HCT116 (cell line): ENCODE data around the gene MPHOSPH10. TPM values are rescaled to one million over a fixed set of nuclear protein-coding genes. Genes with fewer than 3 reads are reported as not detected.

Experiments
- ATAC-seq: fragments of 200-7000 bp; cut with Tn5 transposase; 2 replicates; pipeline ENCODE4 v1.9.1; 2020; ENCODE audit warnings: mild to moderate bottlenecking, moderate library complexity
- BruUV-seq: library from RNA; stranded (reverse); fragments of 400-500 nt; replicated peaks from 2 replicates; lab custom pipeline; 2021; lab: Mats Ljungman, UMichigan
- CTCF ChIA-PET: fragments of 300-600 bp; sonication (Branson Sonifier 250); formaldehyde crosslinking; loops from one replicate; lab custom pipeline; 2021; ENCODE audit warnings: antibody characterized with exemption; lab: Charles Lee
- POLR2A ChIA-PET: fragments of 300-600, 350-600 bp; sonication (Branson Sonifier 250); formaldehyde crosslinking; loops from one replicate; lab custom pipeline; 2021; ENCODE audit warnings: antibody characterized with exemption; lab: Charles Lee
- RAD21 ChIA-PET, 2 experiments: fragments of 300-600 bp; sonication (Branson Sonifier 250); formaldehyde crosslinking; loops; one replicate each; lab custom pipeline; 2023; ENCODE audit warnings: low total read pairs in 2 of 2; ENCODE audit not compliant: uncharacterized antibody in 2 of 2, unreplicated experiment in 2 of 2, low non-redundant PET in 1 of 2; lab: Charles Lee
- DNase-seq: peaks from one replicate; pipeline ENCODE4 v3.0.0-alpha.2; 2010; ENCODE audit warnings: low read depth, low spot score
- H2AFZ ChIP-seq: fragments of 200-600 bp; shearing (Covaris generic), sonication (generic); 2 replicates; pipeline ENCODE4 v1.6.1; 2017; ENCODE audit warnings: low read depth, mixed run types, mixed read lengths, antibody characterized with exemption, low read length; ENCODE audit not compliant: poor library complexity, severe bottlenecking
- H3K27ac ChIP-seq: 2 replicates; pipeline ENCODE4 v1.5.1; 2012; ENCODE audit warnings: low read depth, low read length
- H3K27me3 ChIP-seq: fragments of 200-600 bp; sonication (generic); 2 replicates; pipeline ENCODE4 v1.6.1; 2016; ENCODE audit warnings: mixed run types, low read length, mixed read lengths; ENCODE audit not compliant: insufficient read depth
- H3K36me3 ChIP-seq, 2 experiments: fragments of 200-500 bp in 1 of 2; fragments of 200-600 bp in 1 of 2; sonication (Bioruptor generic) in 1 of 2; sonication (generic) in 1 of 2; 2 replicates each; pipeline versions ENCODE4 v1.5.1 to v1.6.1; 2014 to 2016; ENCODE audit warnings: low read length in 2 of 2, inconsistent platforms in 1 of 2, mixed read lengths in 1 of 2, mixed run types in 1 of 2; ENCODE audit not compliant: insufficient read depth in 2 of 2, control insufficient read depth in 1 of 2
- H3K4me1 ChIP-seq, 2 experiments: fragments of 200-600 bp in 1 of 2; sonication (generic) in 1 of 2; 2 replicates each; pipeline versions ENCODE4 v1.5.1 to v1.6.1; 2012 to 2017; ENCODE audit warnings: low read length in 2 of 2, inconsistent platforms in 1 of 2, mild to moderate bottlenecking in 1 of 2, mixed read lengths in 1 of 2, mixed run types in 1 of 2, moderate library complexity in 1 of 2; ENCODE audit not compliant: insufficient read depth in 2 of 2, control insufficient read depth in 1 of 2
- H3K4me2 ChIP-seq: fragments of 200-600 bp; sonication (generic); 2 replicates; pipeline ENCODE4 v1.6.1; 2017; ENCODE audit warnings: mixed run types, low read length, mixed read lengths
- H3K4me3 ChIP-seq, 2 experiments: fragments of 200-600 bp in 1 of 2; sonication (generic) in 1 of 2; replicated peaks in 1 of 2; 2 replicates each; pipeline ENCODE4 v1.5.1; 2011 to 2016; ENCODE audit warnings: low read length in 2 of 2, control low read depth in 1 of 2, low read depth in 1 of 2, mild to moderate bottlenecking in 1 of 2, mixed read lengths in 1 of 2, mixed run types in 1 of 2
- H3K79me2 ChIP-seq: fragments of 200-600 bp; sonication (generic); 2 replicates; pipeline ENCODE4 v1.6.1; 2017; ENCODE audit warnings: mild to moderate bottlenecking, mixed run types, low read length, moderate library complexity, mixed read lengths; ENCODE audit not compliant: insufficient read depth
- H3K9ac ChIP-seq: fragments of 200-600 bp; sonication (generic); 2 replicates; pipeline ENCODE4 v1.6.1; 2016; ENCODE audit warnings: low read length, mixed read lengths
- H3K9me2 ChIP-seq: fragments of 200-600 bp; sonication (generic), shearing (Covaris generic); 2 replicates; pipeline ENCODE4 v1.6.1; 2017; ENCODE audit warnings: mixed run types, mild to moderate bottlenecking, moderate library complexity; ENCODE audit not compliant: insufficient read depth
- H3K9me3 ChIP-seq, 2 experiments: fragments of 200-500 bp in 1 of 2; fragments of 200-600 bp in 1 of 2; sonication (Bioruptor generic) in 1 of 2; sonication (generic) in 1 of 2; 2 replicates each; pipeline ENCODE4 v1.6.1; 2014 to 2017; ENCODE audit warnings: low read length in 2 of 2, mixed read lengths in 2 of 2, inconsistent platforms in 1 of 2, low read depth in 1 of 2, mild to moderate bottlenecking in 1 of 2, mixed run types in 1 of 2, moderate library complexity in 1 of 2; ENCODE audit not compliant: control insufficient read depth in 1 of 2, insufficient read depth in 1 of 2
- H4K20me1 ChIP-seq: fragments of 200-600 bp; sonication (generic), shearing (Covaris generic); 2 replicates; pipeline ENCODE4 v1.6.1; 2017; ENCODE audit warnings: mixed run types, mild to moderate bottlenecking, moderate library complexity; ENCODE audit not compliant: insufficient read depth
- CBX3 ChIP-seq: IDR thresholded peaks from 2 replicates; pipeline ENCODE4 v1.6.1; 2012; ENCODE audit warnings: low read depth
- CEBPB ChIP-seq: IDR thresholded peaks from 2 replicates; pipeline ENCODE4 v1.6.1; 2012; ENCODE audit warnings: low read depth
- CTCF ChIP-seq, 3 experiments: fragments of 200-600 bp in 1 of 3; sonication (generic) in 1 of 3; IDR thresholded peaks in 2 of 3; conservative IDR thresholded peaks in 1 of 3; 2 replicates each; pipeline ENCODE4 v1.5.1; 2012 to 2017; ENCODE audit warnings: low read depth in 2 of 3, low read length in 2 of 3, antibody characterized with exemption in 1 of 3, borderline replicate concordance in 1 of 3, control low read depth in 1 of 3, mild to moderate bottlenecking in 1 of 3, mixed read lengths in 1 of 3, mixed run types in 1 of 3, moderate library complexity in 1 of 3; ENCODE audit not compliant: insufficient read depth in 1 of 3
- EGR1 ChIP-seq: IDR thresholded peaks from 2 replicates; pipeline ENCODE4 v1.6.1; 2012; ENCODE audit warnings: low read depth
- ELF1 ChIP-seq: IDR thresholded peaks from 2 replicates; pipeline ENCODE4 v1.6.1; 2012; ENCODE audit warnings: low read depth, borderline replicate concordance
- FOSL1 ChIP-seq: IDR thresholded peaks from 2 replicates; pipeline ENCODE4 v1.6.1; 2012; ENCODE audit warnings: low read depth
- JUND ChIP-seq: IDR thresholded peaks from 2 replicates; pipeline ENCODE4 v1.6.1; 2012
- POLR2AphosphoS5 ChIP-seq: IDR thresholded peaks from 2 replicates; pipeline ENCODE4 v1.6.1; 2011; ENCODE audit warnings: mild to moderate bottlenecking, low read depth, low read length, moderate library complexity
- SIN3A ChIP-seq: IDR thresholded peaks from 2 replicates; pipeline ENCODE4 v1.6.1; 2012; ENCODE audit warnings: low read depth
- SP1 ChIP-seq: IDR thresholded peaks from 2 replicates; pipeline ENCODE4 v1.6.1; 2012; ENCODE audit warnings: low read depth
- SRF ChIP-seq: IDR thresholded peaks from 2 replicates; pipeline ENCODE4 v1.6.1; 2012; ENCODE audit warnings: low read depth
- ZBTB33 ChIP-seq: IDR thresholded peaks from 2 replicates; pipeline ENCODE4 v1.6.1; 2011; ENCODE audit warnings: mild to moderate bottlenecking, low read length, moderate library complexity; ENCODE audit not compliant: insufficient replicate concordance; ENCODE audit errors: extremely low read depth
- ZFX ChIP-seq: fragments of 450-650 bp; IDR thresholded peaks from 2 replicates; pipeline ENCODE4 v1.6.1; 2017
- intact Hi-C: fragments of 100-400 bp; cut with micrococcal nuclease; formaldehyde crosslinking; loops from 2 replicates; pipeline ENCODE4 v1.10.0; 2022
- total RNA-seq: library from RNA; stranded (reverse); gene quantifications from one replicate; pipeline ENCODE4 v1.2.1, GENCODE V29; 2021; ENCODE audit not compliant: unreplicated experiment
- TF ChIP-seq, protein P1 (sequence below): IDR thresholded peaks from 2 replicates; pipeline ENCODE4 v1.6.1; 2012
- TF ChIP-seq, protein P2 (sequence below): IDR thresholded peaks from 2 replicates; pipeline ENCODE4 v1.6.1; 2012

The MPHOSPH10 gene
- total RNA-seq, 1 experiment from 2014 or later, result 36.7 TPM

DNA sequence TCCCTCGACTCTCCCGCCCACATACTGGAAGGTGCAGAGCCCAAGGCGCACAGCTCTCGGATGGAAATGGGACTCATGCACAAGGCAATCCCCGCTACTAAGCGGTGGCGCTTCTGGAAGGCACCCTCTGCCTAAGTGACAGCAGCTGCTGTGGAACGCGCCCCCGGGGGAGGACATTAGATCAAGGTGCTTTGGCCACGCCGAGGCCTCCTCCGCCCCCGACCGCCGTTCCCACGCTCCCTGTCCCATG is 607 bp upstream of the MPHOSPH10 start:
- Histone ChIP-seq H3K36me3 (peaks cover 15 to 18% of the 10 kb centered on the region in 2 experiments), H2AFZ (peak overlapping the region; percentile 49), H3K4me3 (peak overlapping the region; percentile 83 to 97), H3K27me3 (no peaks in the 10 kb centered on the region), H3K9me2 (no peaks in the 10 kb centered on the region), H3K27ac (peak overlapping the region; percentile 72), H3K9me3 (no peaks in the 10 kb centered on the region), H4K20me1 (no peaks in the 10 kb centered on the region; the same call in 1 of the 2 replicates), H3K4me1 (peaks cover 0 to 21% of the 10 kb centered on the region in 2 experiments; a peak in 2 of 4 replicates), H3K9ac (peak overlapping the region; percentile 81), H3K4me2 (peak overlapping the region; percentile 75), H3K79me2 (peaks cover 56% of the 10 kb centered on the region)
- TF ChIP-seq SP1 (0 out of 2 replicates have a peak, but pooled peaks have one; percentile 6), ZFX (no peak)
- TF ChIP-seq, protein P1, sequence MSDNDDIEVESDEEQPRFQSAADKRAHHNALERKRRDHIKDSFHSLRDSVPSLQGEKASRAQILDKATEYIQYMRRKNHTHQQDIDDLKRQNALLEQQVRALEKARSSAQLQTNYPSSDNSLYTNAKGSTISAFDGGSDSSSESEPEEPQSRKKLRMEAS, result 0 out of 2 replicates have a peak, but pooled peaks have one; percentile 35
- intact Hi-C loops, result loop anchor here (10.0 kb wide), 1 partner anchor 225 kb away; no protein-coding TSS in a partner anchor
- POLR2A ChIA-PET, result no interaction called here
- RAD21 ChIA-PET, result no interaction called here
- CTCF ChIA-PET, result interaction anchor here (0.6 kb wide), 1 partner anchor 29 kb away, joined by 3 read pairs; no protein-coding TSS in a partner anchor
- ATAC-seq, result peak; percentile 62
- DNase-seq, result peak; percentile 22
- BruUV-seq, result no TSS peak

DNA sequence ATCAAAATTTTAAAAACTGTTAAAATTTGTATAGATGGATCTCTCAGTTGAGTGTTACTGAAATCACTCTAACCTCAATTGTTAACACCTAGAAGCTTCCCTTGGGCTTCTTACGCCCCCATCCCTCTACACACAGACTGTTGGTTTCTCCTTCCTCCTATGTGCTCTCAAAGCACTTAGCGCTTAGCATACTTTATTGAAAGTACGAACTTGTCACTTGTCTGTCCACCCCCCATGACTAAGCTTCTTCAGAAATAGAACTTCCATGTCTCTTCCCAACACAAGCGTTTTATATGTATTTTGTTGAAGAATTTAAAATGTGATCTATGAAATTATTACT is 441 bp downstream of the MPHOSPH10 start:
- ATAC-seq, result no peak
- Histone ChIP-seq H3K4me3 (peak overlapping the region; percentile 83 to 97), H3K9me3 (no peaks in the 10 kb centered on the region), H3K79me2 (peaks cover 57% of the 10 kb centered on the region), H3K4me2 (peak overlapping the region; percentile 75), H3K9ac (peak overlapping the region; percentile 81), H4K20me1 (no peaks in the 10 kb centered on the region; the same call in 1 of the 2 replicates), H3K27me3 (no peaks in the 10 kb centered on the region), H3K27ac (peak overlapping the region; percentile 72), H3K36me3 (peaks cover 18 to 24% of the 10 kb centered on the region in 2 experiments), H2AFZ (no peak overlapping the region), H3K9me2 (no peaks in the 10 kb centered on the region), H3K4me1 (peaks cover 0 to 21% of the 10 kb centered on the region in 2 experiments; a peak in 2 of 4 replicates)
- POLR2A ChIA-PET, result interaction anchor here (0.8 kb wide), 1 partner anchor 30 kb away, joined by 3 read pairs; no protein-coding TSS in a partner anchor
- intact Hi-C loops, result loop anchor here (10.0 kb wide), 1 partner anchor 224 kb away; no protein-coding TSS in a partner anchor
- TF ChIP-seq CTCF (IDR thresholded peaks at IDR 0.05 in 2 of 3, conservative IDR thresholded peaks at IDR 0.05 in 1 of 3; ENCODE audit: borderline replicate concordance in 1 of 3, insufficient read depth in 1 of 3, low read depth in 2 of 3, low read length in 2 of 3), result no peak
- no peak for TF ChIP-seq CEBPB
- no peak for TF ChIP-seq EGR1
- TF ChIP-seq, protein P2, sequence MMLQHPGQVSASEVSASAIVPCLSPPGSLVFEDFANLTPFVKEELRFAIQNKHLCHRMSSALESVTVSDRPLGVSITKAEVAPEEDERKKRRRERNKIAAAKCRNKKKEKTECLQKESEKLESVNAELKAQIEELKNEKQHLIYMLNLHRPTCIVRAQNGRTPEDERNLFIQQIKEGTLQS, result no peak
- TF ChIP-seq, protein P1, result no peak
- no peak for TF ChIP-seq SIN3A
- TF ChIP-seq SRF, result no peak
- no peak for TF ChIP-seq ZFX
- TF ChIP-seq POLR2AphosphoS5, result no peak
- TF ChIP-seq FOSL1, result no peak
- TF ChIP-seq ZBTB33, result no peak
- no peak for TF ChIP-seq ELF1
- no peak; the same call in 1 of the 2 replicates for TF ChIP-seq JUND
- TF ChIP-seq SP1, result no peak
- no peak for TF ChIP-seq CBX3
- DNase-seq, result no peak
- RAD21 ChIA-PET, result no interaction called here
- no TSS peak for BruUV-seq
- CTCF ChIA-PET, result no interaction called here
